CD14-positive monocyte (primary cell): ENCODE data around the gene MUC5AC. TPM values are rescaled to one million over a fixed set of nuclear protein-coding genes. Genes with fewer than 3 reads are reported as not detected.
"Not testable (repeated sequence)": the region's sequence is repeated elsewhere in the genome, so short reads cannot be mapped to it uniquely, and the experiment has no call there.

Experiments
- DNase-seq, 3 donors: peaks; one replicate each; pipeline ENCODE4 v3.0.0-alpha.2; 2011 to 2022
- H2AFZ ChIP-seq: 2 replicates; pipeline ENCODE4 v1.6.0; 2012; ENCODE audit warnings: mild to moderate bottlenecking, low read depth, low read length, inconsistent platforms; ENCODE audit not compliant: insufficient read depth, poor library complexity, severe bottlenecking
- H3K27ac ChIP-seq, 2 donors: 1 replicate in 1 of 2; 2 replicates in 1 of 2; pipeline ENCODE4 v1.5.1; 2012 to 2013; ENCODE audit warnings: low read length in 2 of 2, control low read depth in 1 of 2, inconsistent platforms in 1 of 2, low read depth in 1 of 2, mild to moderate bottlenecking in 1 of 2
- H3K27me3 ChIP-seq, 2 donors: one replicate each; pipeline versions ENCODE4 v1.6.0 to v1.6.1; 2011 to 2013; ENCODE audit warnings: low read length in 2 of 2; ENCODE audit not compliant: control insufficient read depth in 2 of 2, insufficient read depth in 2 of 2
- H3K36me3 ChIP-seq, 2 donors: replicated peaks in 1 of 2; 1 replicate in 1 of 2; 2 replicates in 1 of 2; pipeline versions ENCODE4 v1.5.1 to v1.6.1; 2012 to 2013; ENCODE audit warnings: low read length in 2 of 2, control low read depth in 1 of 2, inconsistent platforms in 1 of 2, mild to moderate bottlenecking in 1 of 2; ENCODE audit not compliant: insufficient read depth in 2 of 2, control insufficient read depth in 1 of 2
- H3K4me1 ChIP-seq, 2 donors: 1 replicate in 1 of 2; 2 replicates in 1 of 2; pipeline versions ENCODE4 v1.5.1 to v1.6.1; 2012 to 2013; ENCODE audit warnings: low read length in 2 of 2, control low read depth in 1 of 2, inconsistent platforms in 1 of 2, mild to moderate bottlenecking in 1 of 2, moderate library complexity in 1 of 2; ENCODE audit not compliant: insufficient read depth in 2 of 2, control insufficient read depth in 1 of 2
- H3K4me2 ChIP-seq: replicated peaks from 2 replicates; pipeline ENCODE3; 2012; ENCODE audit warnings: low read length, moderate library complexity, mild to moderate bottlenecking; ENCODE audit not compliant: poor library complexity, severe bottlenecking; ENCODE audit errors: extremely low read depth
- H3K4me3 ChIP-seq, 3 experiments: fragments of 200-600 bp in 1 of 3; sonication (generic) in 1 of 3; replicated peaks in 1 of 3; 1 replicate in 2 of 3; 2 replicates in 1 of 3; pipeline ENCODE4 v1.5.1; 2011 to 2013; ENCODE audit warnings: low read length in 3 of 3, mild to moderate bottlenecking in 3 of 3, control low read depth in 2 of 3, low read depth in 2 of 3, inconsistent platforms in 1 of 3, moderate library complexity in 1 of 3
- H3K79me2 ChIP-seq: 2 replicates; pipeline ENCODE4 v1.6.0; 2012; ENCODE audit warnings: mild to moderate bottlenecking, control low read depth, inconsistent platforms, low read length, moderate library complexity; ENCODE audit not compliant: insufficient read depth
- H3K9ac ChIP-seq: 2 replicates; pipeline ENCODE4 v1.6.0; 2017; ENCODE audit warnings: low read length, mild to moderate bottlenecking; ENCODE audit not compliant: insufficient read depth, poor library complexity, severe bottlenecking
- H3K9me3 ChIP-seq, 2 donors: replicated peaks in 1 of 2; 1 replicate in 1 of 2; 2 replicates in 1 of 2; pipeline versions ENCODE4 v1.5.1 to v1.6.1; 2012 to 2013; ENCODE audit warnings: low read length in 2 of 2, control low read depth in 1 of 2; ENCODE audit not compliant: control insufficient read depth in 1 of 2, insufficient read depth in 1 of 2
- H4K20me1 ChIP-seq: 2 replicates; pipeline ENCODE4 v1.6.0; 2012; ENCODE audit warnings: mild to moderate bottlenecking, low read length, control low read depth, moderate library complexity; ENCODE audit not compliant: insufficient read depth
- H3K27ac Mint-ChIP-seq, 7 donors: one replicate each; pipeline ENCODE4 v1.8.0; 2020; ENCODE audit warnings: mild to moderate bottlenecking in 7 of 7, mixed read lengths in 7 of 7, moderate library complexity in 6 of 7, inconsistent platforms in 2 of 7
- H3K27me3 Mint-ChIP-seq, 3 donors: one replicate each; pipeline ENCODE4 v1.8.0; 2021 to 2022; ENCODE audit warnings: low read depth in 3 of 3, mild to moderate bottlenecking in 3 of 3, mixed read lengths in 3 of 3, moderate library complexity in 3 of 3, inconsistent platforms in 1 of 3
- H3K36me3 Mint-ChIP-seq, 2 donors: one replicate each; pipeline ENCODE4 v1.8.0; 2020; ENCODE audit warnings: mixed read lengths in 2 of 2, inconsistent platforms in 1 of 2, mild to moderate bottlenecking in 1 of 2
- H3K4me1 Mint-ChIP-seq: one replicate; pipeline ENCODE4 v1.8.0; 2020; ENCODE audit warnings: mild to moderate bottlenecking, mixed read lengths
- H3K4me3 Mint-ChIP-seq, 2 donors: one replicate each; pipeline ENCODE4 v1.8.0; 2020; ENCODE audit warnings: mild to moderate bottlenecking in 2 of 2, mixed read lengths in 2 of 2, moderate library complexity in 1 of 2
- H3K9me3 Mint-ChIP-seq, 7 donors: one replicate each; pipeline ENCODE4 v1.8.0; 2020 to 2022; ENCODE audit warnings: mixed read lengths in 7 of 7, mild to moderate bottlenecking in 6 of 7, moderate library complexity in 6 of 7, inconsistent platforms in 2 of 7
- WGBS: methylation state at CpG from one replicate; pipeline ENCODE4 v1.1.5; 2013; ENCODE audit warnings: missing lambda C conversion rate; ENCODE audit not compliant: insufficient coverage; 5-methylcytosine and 5-hydroxymethylcytosine counted together
- intact Hi-C, 2 donors: fragments of 100-400 bp; cut with micrococcal nuclease; formaldehyde crosslinking; loops; one replicate each; pipeline versions ENCODE4 v1.15.0 to v1.15.1; 2023
- polyA plus RNA-seq, 3 donors: library from polyadenylated mRNA; depleted of rRNA in 1 of 3; unstranded in 2 of 3; stranded (reverse) in 1 of 3; fragments of 300-500 nt in 2 of 3; fragments of >200 nt in 1 of 3; fragmentation: Illumina TruSeq in 2 of 3; gene quantifications; 1 replicate in 2 of 3; 2 replicates in 1 of 3; pipeline ENCODE4 v1.2.3, GENCODE V29; 2012 to 2021
- TF ChIP-seq, protein P1 (sequence below): fragments of 200-600 bp; IDR thresholded peaks from one replicate; pipeline ENCODE4 v1.8.0; 2022; ENCODE audit warnings: antibody characterized with exemption, mild to moderate bottlenecking

Gene MUC5AC
- polyA plus RNA-seq, 3 donors: not detected

DNA sequence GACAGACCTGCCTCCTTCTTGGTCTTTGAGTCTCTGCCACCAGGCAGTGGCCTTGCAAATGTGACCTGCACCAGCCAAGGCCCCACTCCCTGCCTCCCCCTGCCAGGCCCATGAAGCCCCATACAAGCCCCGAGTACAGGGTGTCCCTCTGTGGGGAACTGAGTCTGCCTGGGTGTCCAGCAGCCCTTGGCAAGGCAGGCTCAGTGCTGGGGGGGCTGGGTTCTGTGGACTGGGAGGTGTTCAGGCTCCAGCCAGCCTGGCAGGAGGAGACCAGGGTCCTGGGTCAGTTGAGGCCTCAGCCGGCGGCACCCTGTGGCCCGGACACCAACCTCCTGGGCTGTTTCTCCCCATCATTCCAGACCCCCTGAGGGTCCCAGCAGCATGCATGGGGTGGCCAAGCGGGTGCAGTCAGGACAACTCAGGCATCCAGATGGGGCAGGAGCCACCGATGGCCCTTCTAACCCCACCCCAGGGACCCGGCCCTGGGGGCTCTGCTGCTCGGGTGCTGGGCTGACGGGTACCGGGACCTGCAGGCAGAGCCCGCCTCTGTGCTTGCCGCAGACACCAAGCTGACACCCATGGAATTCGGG lies 5.7 kb downstream of the MUC5AC start:
- Histone ChIP-seq H3K27ac (no peak overlapping the region), H3K36me3 (no peaks in the 10 kb centered on the region), H2AFZ (no peak overlapping the region), H3K9ac (no peak overlapping the region), H3K79me2 (no peaks in the 10 kb centered on the region), H3K4me3 (no peak overlapping the region), H3K27me3 (no peaks in the 10 kb centered on the region), H4K20me1 (no peaks in the 10 kb centered on the region), H3K4me2 (no peak overlapping the region), H3K9me3 (no peaks in the 10 kb centered on the region), H3K4me1 (no peaks in the 10 kb centered on the region)
- WGBS: 92% methylated on average over 12 of the region's 13 CpGs
- Mint-ChIP-seq H3K27ac (no peak overlapping the region), H3K27me3 (peaks cover 0 to 3% (median 2%) of the 10 kb centered on the region in 3 donors), H3K4me1 (no peaks in the 10 kb centered on the region), H3K9me3 (peaks cover 0 to 1% (median 0%) of the 10 kb centered on the region in 7 donors), H3K36me3 (no peaks in the 10 kb centered on the region), H3K4me3 (no peak overlapping the region)
- intact Hi-C loops: no loop called here
- no peak for DNase-seq
- TF ChIP-seq, protein P1, sequence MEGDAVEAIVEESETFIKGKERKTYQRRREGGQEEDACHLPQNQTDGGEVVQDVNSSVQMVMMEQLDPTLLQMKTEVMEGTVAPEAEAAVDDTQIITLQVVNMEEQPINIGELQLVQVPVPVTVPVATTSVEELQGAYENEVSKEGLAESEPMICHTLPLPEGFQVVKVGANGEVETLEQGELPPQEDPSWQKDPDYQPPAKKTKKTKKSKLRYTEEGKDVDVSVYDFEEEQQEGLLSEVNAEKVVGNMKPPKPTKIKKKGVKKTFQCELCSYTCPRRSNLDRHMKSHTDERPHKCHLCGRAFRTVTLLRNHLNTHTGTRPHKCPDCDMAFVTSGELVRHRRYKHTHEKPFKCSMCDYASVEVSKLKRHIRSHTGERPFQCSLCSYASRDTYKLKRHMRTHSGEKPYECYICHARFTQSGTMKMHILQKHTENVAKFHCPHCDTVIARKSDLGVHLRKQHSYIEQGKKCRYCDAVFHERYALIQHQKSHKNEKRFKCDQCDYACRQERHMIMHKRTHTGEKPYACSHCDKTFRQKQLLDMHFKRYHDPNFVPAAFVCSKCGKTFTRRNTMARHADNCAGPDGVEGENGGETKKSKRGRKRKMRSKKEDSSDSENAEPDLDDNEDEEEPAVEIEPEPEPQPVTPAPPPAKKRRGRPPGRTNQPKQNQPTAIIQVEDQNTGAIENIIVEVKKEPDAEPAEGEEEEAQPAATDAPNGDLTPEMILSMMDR: no peak

DNA sequence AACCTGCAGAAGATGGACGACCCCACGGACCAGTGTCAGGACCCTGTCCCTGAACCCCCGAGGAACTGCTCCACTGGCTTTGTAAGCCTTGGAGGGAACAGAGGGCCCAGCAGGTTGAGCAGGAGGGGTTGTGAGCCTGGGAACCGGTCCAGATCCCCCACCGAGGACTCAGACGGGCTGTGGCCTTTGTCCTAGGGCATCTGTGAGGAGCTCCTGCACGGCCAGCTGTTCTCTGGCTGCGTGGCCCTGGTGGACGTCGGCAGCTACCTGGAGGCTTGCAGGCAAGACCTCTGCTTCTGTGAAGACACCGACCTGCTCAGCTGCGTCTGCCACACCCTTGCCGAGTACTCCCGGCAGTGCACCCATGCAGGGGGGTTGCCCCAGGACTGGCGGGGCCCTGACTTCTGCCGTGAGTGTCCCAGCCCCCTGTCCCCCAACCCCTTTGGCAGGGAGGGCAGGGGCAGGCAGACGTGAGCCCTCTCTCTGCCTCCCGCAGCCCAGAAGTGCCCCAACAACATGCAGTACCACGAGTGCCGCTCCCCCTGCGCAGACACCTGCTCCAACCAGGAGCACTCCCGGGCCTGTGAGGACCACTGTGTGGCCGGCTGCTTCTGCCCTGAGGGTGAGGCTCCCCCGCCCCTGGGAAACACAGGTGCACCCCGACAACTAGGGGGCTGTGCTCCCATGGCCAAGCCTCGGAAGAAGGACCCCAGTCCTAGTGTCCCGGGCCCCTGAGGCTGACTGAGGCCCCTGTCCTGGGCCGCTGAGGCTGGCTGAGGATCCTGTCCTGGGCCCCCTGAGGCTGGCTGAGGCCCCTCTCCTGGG lies 6.4 kb downstream of the MUC5AC start:
- 93% methylated on average over 28 of the region's 28 CpGs for WGBS
- peaks cover 0 to 3% (median 0%) of the 10 kb centered on the region in 7 donors for H3K9me3 Mint-ChIP-seq

DNA sequence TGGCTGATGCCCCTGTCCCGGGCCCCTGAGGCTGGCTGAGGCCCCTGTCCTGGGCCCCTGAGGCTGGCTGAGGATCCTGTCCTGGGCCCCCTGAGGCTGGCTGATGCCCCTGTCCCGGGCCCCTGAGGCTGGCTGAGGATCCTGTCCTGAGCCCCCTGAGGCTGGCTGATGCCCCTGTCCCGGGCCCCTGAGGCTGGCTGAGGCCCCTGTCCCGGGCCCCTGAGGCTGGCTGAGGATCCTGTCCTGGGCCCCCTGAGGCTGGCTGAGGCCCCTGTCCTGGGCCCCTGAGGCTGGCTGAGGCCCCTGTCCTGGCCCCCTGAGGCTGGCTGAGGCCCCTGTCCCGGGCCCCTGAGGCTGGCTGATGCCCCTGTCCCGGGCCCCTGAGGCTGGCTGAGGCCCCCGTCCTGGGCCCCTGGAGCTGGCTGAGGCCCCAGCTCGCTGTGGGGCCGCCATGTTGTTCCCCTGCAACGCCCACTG lies 7.1 kb downstream of the MUC5AC start:
- H3K4me1 ChIP-seq, H3K4me3 ChIP-seq, DNase-seq, H4K20me1 ChIP-seq, H3K4me1 Mint-ChIP-seq, H3K4me3 Mint-ChIP-seq, H3K36me3 ChIP-seq, H3K27me3 Mint-ChIP-seq, H3K4me2 ChIP-seq, H3K9ac ChIP-seq, H3K79me2 ChIP-seq, H3K27me3 ChIP-seq, H3K36me3 Mint-ChIP-seq, intact Hi-C loops, H3K9me3 ChIP-seq, H3K27ac ChIP-seq, H2AFZ ChIP-seq, H3K9me3 Mint-ChIP-seq, H3K27ac Mint-ChIP-seq: not testable (repeated sequence)
- WGBS: 78% methylated on average over 10 of the region's 10 CpGs

More for the DNA sequence above, 6.4 kb downstream of the MUC5AC start:
- peaks cover 0 to 3% (median 2%) of the 10 kb centered on the region in 3 donors for H3K27me3 Mint-ChIP-seq
- Histone ChIP-seq H3K79me2 (no peaks in the 10 kb centered on the region), H3K4me2 (no peak overlapping the region), H2AFZ (no peak overlapping the region), H3K4me1 (no peaks in the 10 kb centered on the region), H3K36me3 (no peaks in the 10 kb centered on the region), H3K9ac (no peak overlapping the region), H4K20me1 (no peaks in the 10 kb centered on the region), H3K27me3 (no peaks in the 10 kb centered on the region), H3K4me3 (no peak overlapping the region), H3K27ac (no peak overlapping the region), H3K9me3 (peaks cover 0 to 6% of the 10 kb centered on the region in 2 donors)
- H3K27ac Mint-ChIP-seq: no peak overlapping the region
- no peak for DNase-seq
- H3K4me1 Mint-ChIP-seq: no peaks in the 10 kb centered on the region
- H3K36me3 Mint-ChIP-seq: no peaks in the 10 kb centered on the region
- TF ChIP-seq, protein P1: no peak
- no peak overlapping the region for H3K4me3 Mint-ChIP-seq
- intact Hi-C loops: no loop called here
